Aorta (tissue), 5 donors: ENCODE measurements around the gene MGAM2. TPM values are rescaled to one million over a fixed set of nuclear protein-coding genes. Genes with fewer than 3 reads are reported as not detected.

Experiments used
- ATAC-seq: fragments of 200-7000 bp; cut with Tn5 transposase; one replicate; pipeline ENCODE4 v1.9.1; 2022; ENCODE audit warnings: moderate library complexity; ENCODE audit not compliant: low FRiP score
- DNase-seq, 2 donors: peaks; one replicate each; pipeline ENCODE4 v3.0.0-alpha.2; 2020
- H3K27ac ChIP-seq, 2 donors: one replicate each; pipeline ENCODE4 v1.5.1; 2013; ENCODE audit warnings: low read length in 2 of 2, mild to moderate bottlenecking in 2 of 2, moderate library complexity in 2 of 2, control low read depth in 1 of 2, inconsistent platforms in 1 of 2, low read depth in 1 of 2
- H3K27me3 ChIP-seq, 2 donors: one replicate each; pipeline ENCODE4 v1.6.1; 2013; ENCODE audit warnings: control low read depth in 1 of 2, low read length in 1 of 2, mild to moderate bottlenecking in 1 of 2, moderate library complexity in 1 of 2; ENCODE audit not compliant: insufficient read depth in 2 of 2, control insufficient read depth in 1 of 2
- H3K36me3 ChIP-seq, 2 donors: one replicate each; pipeline ENCODE4 v1.6.1; 2013; ENCODE audit warnings: control low read depth in 1 of 2, low read length in 1 of 2, mild to moderate bottlenecking in 1 of 2; ENCODE audit not compliant: insufficient read depth in 2 of 2, control insufficient read depth in 1 of 2
- H3K4me1 ChIP-seq, 2 donors: one replicate each; pipeline ENCODE4 v1.6.1; 2013; ENCODE audit warnings: low read length in 2 of 2, control low read depth in 1 of 2, mild to moderate bottlenecking in 1 of 2, moderate library complexity in 1 of 2; ENCODE audit not compliant: insufficient read depth in 2 of 2, control insufficient read depth in 1 of 2
- H3K4me3 ChIP-seq, 2 donors: one replicate each; pipeline ENCODE4 v1.5.1; 2013; ENCODE audit warnings: low read length in 2 of 2, control low read depth in 1 of 2, mild to moderate bottlenecking in 1 of 2
- H3K9me3 ChIP-seq: one replicate; pipeline ENCODE4 v1.6.1; 2013; ENCODE audit warnings: mild to moderate bottlenecking, low read length; ENCODE audit not compliant: control insufficient read depth
- WGBS, 2 donors: extraction: QIAGEN DNeasy Blood & Tissue Kit; methylation state at CpG; one replicate each; pipeline ENCODE4 v1.1.7; 2013; 5-methylcytosine and 5-hydroxymethylcytosine counted together
- intact Hi-C, 2 donors: fragments of 100-400 bp; cut with DNase I; formaldehyde crosslinking; loops; one replicate each; pipeline versions ENCODE4 v1.14.2 to v1.15.0; 2022
- polyA plus RNA-seq, 2 donors: library from polyadenylated mRNA; stranded (reverse); fragments of 200-250 nt; gene quantifications; one replicate each; pipeline ENCODE4 v1.2.3, GENCODE V29; 2013
- total RNA-seq, 2 donors: library from RNA; stranded (reverse); fragmentation: NEBNext Ultra II Directional; extraction: Animal tissue kit (Norgen Biotek cat#: 25700); gene quantifications; one replicate each; pipeline ENCODE4 v1.2.1, GENCODE V29; 2021
- donor health status: healthy with polysubstance abuse.
- donor health status: Bipolar disorder and iron deficiency.
- donor health status: DM: no; HTN: no; CAD: no.
- donor health status: DM: no; HTN: no; CAD: no.
- donor health status: DM: yes; HTN: yes; CAD: no.

The MGAM2 gene
- total and polyA plus RNA-seq, 4 donors, result 0.03 to 1.4 (median 0.38) TPM

- intact Hi-C loops, result no loop called here
- WGBS, 2 donors, result 75% methylated on average over 8 of the region's 8 CpGs
- DNase-seq (no peak), ATAC-seq (no peak)
- H3K4me1 ChIP-seq, result no peaks in the 10 kb centered on the region
- no peak overlapping the region for H3K4me3 ChIP-seq
- no peaks in the 10 kb centered on the region for H3K9me3 ChIP-seq
- no peaks in the 10 kb centered on the region for H3K27me3 ChIP-seq
- no peak overlapping the region for H3K27ac ChIP-seq
- H3K36me3 ChIP-seq, result no peaks in the 10 kb centered on the region
Observed at GRCh38 chr7:142108728-142109505, 2.6 kb upstream of the MGAM2 start.

- Histone ChIP-seq H3K27me3 (no peaks in the 10 kb centered on the region), H3K4me3 (no peak overlapping the region), H3K4me1 (no peaks in the 10 kb centered on the region), H3K36me3 (no peaks in the 10 kb centered on the region), H3K9me3 (no peaks in the 10 kb centered on the region), H3K27ac (no peak overlapping the region)
- ATAC-seq, result no peak
- DNase-seq, result no peak
- intact Hi-C loops, result no loop called here
- 81 to 86% methylated on average over 4 of the region's 4 CpGs for WGBS, 2 donors
Observed at GRCh38 chr7:142110098-142110497, 1.4 kb upstream of the MGAM2 start.

GRCh38 chr7:142110638-142111037 lies 880 bp upstream of the MGAM2 start:
- DNase-seq, result no peak
- intact Hi-C loops, result no loop called here
- Histone ChIP-seq H3K27me3 (no peaks in the 10 kb centered on the region), H3K4me1 (no peaks in the 10 kb centered on the region), H3K4me3 (no peak overlapping the region), H3K36me3 (no peaks in the 10 kb centered on the region), H3K9me3 (no peaks in the 10 kb centered on the region), H3K27ac (no peak overlapping the region)
- no peak for ATAC-seq
- WGBS, 2 donors, result 71% methylated on average over 3 of the region's 3 CpGs

GRCh38 chr7:142112086-142112485 lies 568 bp downstream of the MGAM2 start:
- no peak overlapping the region for H3K27ac ChIP-seq
- intact Hi-C loops, result no loop called here
- H3K9me3 ChIP-seq, result no peaks in the 10 kb centered on the region
- no peaks in the 10 kb centered on the region for H3K36me3 ChIP-seq
- H3K27me3 ChIP-seq, result no peaks in the 10 kb centered on the region
- no peak overlapping the region for H3K4me3 ChIP-seq
- H3K4me1 ChIP-seq, result no peaks in the 10 kb centered on the region
- no peak for ATAC-seq
- 51 to 67% methylated on average over 1 of the region's 1 CpG for WGBS, 2 donors
- no peak for DNase-seq

GRCh38 chr7:142114207-142114606 lies 2.7 kb downstream of the MGAM2 start:
- Histone ChIP-seq H3K9me3 (no peaks in the 10 kb centered on the region), H3K36me3 (no peaks in the 10 kb centered on the region), H3K27ac (no peak overlapping the region), H3K4me1 (no peaks in the 10 kb centered on the region), H3K27me3 (no peaks in the 10 kb centered on the region), H3K4me3 (no peak overlapping the region)
- no peak for DNase-seq
- ATAC-seq, result no peak
- WGBS, 2 donors, result 17 to 25% methylated on average over 3 of the region's 3 CpGs
- intact Hi-C loops, result no loop called here

GRCh38 chr7:142120524-142120923 lies 9.0 kb downstream of the MGAM2 start:
- Histone ChIP-seq H3K4me1 (no peaks in the 10 kb centered on the region), H3K27me3 (no peaks in the 10 kb centered on the region), H3K9me3 (no peaks in the 10 kb centered on the region), H3K4me3 (no peak overlapping the region), H3K36me3 (no peaks in the 10 kb centered on the region), H3K27ac (no peak overlapping the region)
- intact Hi-C loops, result no loop called here
- DNase-seq (no peak), ATAC-seq (no peak)
- 64 to 66% methylated on average over 4 of the region's 4 CpGs for WGBS, 2 donors

- no peaks in the 10 kb centered on the region for H3K4me1 ChIP-seq
- no peaks in the 10 kb centered on the region for H3K9me3 ChIP-seq
- 92 to 94% methylated on average over 3 of the region's 3 CpGs for WGBS, 2 donors
- intact Hi-C loops, result no loop called here
- ATAC-seq, result no peak
- H3K36me3 ChIP-seq, result no peaks in the 10 kb centered on the region
- H3K27ac ChIP-seq, result no peak overlapping the region
- no peak overlapping the region for H3K4me3 ChIP-seq
- no peaks in the 10 kb centered on the region for H3K27me3 ChIP-seq
- no peak for DNase-seq
Observed at GRCh38 chr7:142123184-142123583, 11.7 kb downstream of the MGAM2 start.

- no peak overlapping the region for H3K27ac ChIP-seq
- no peaks in the 10 kb centered on the region for H3K9me3 ChIP-seq
- no peaks in the 10 kb centered on the region for H3K27me3 ChIP-seq
- ATAC-seq, result no peak
- DNase-seq, result no peak
- no peak overlapping the region for H3K4me3 ChIP-seq
- WGBS, 2 donors, result 88 to 100% methylated on average over 1 of the region's 1 CpG
- no peaks in the 10 kb centered on the region for H3K36me3 ChIP-seq
- intact Hi-C loops, result no loop called here
- peaks cover 0 to 2% of the 10 kb centered on the region in 2 donors for H3K4me1 ChIP-seq
Observed at GRCh38 chr7:142125256-142125955, 13.9 kb downstream of the MGAM2 start.

GRCh38 chr7:142130267-142130666 lies 18.7 kb downstream of the MGAM2 start:
- Histone ChIP-seq H3K27ac (no peak overlapping the region), H3K9me3 (no peaks in the 10 kb centered on the region), H3K4me3 (no peak overlapping the region), H3K27me3 (no peaks in the 10 kb centered on the region), H3K4me1 (peaks cover 0 to 3% of the 10 kb centered on the region in 2 donors), H3K36me3 (no peaks in the 10 kb centered on the region)
- DNase-seq (no peak), ATAC-seq (no peak)
- intact Hi-C loops, result no loop called here
- WGBS, 2 donors, result 29 to 33% methylated on average over 2 of the region's 2 CpGs
